Fibroblast of the conjunctiva (primary cell): ENCODE data around the gene FNDC4.

Experiments used
- DNase-seq: peaks from one replicate; pipeline ENCODE4 v3.0.0-alpha.2; 2010; ENCODE audit warnings: low read depth

FNDC4 gene

GRCh38 chr2:27493948-27494283 lies 1.1 kb downstream of the FNDC4 start:
- DNase-seq, result no peak

- no peak for DNase-seq
These were observed 2.4 kb downstream of the FNDC4 start for GRCh38 chr2:27492557-27492956.

- peak; percentile 98 for DNase-seq
These were observed 5.3 kb downstream of the FNDC4 start, which contains the start of gene IFT172 for GRCh38 chr2:27489498-27490397. Gene IFT172 (minus strand): TSS chr2:27489743. CDS start chr2:27489653, 90 bp downstream.

- DNase-seq, result no peak
These were observed 5.9 kb downstream of the FNDC4 start for GRCh38 chr2:27489118-27489497.

GRCh38 chr2:27485496-27485895 lies 9.5 kb downstream of the FNDC4 start:
- DNase-seq, result no peak

GRCh38 chr2:27471961-27472360 lies 23.0 kb downstream of the FNDC4 start:
- DNase-seq, result no peak

GRCh38 chr2:27464443-27464842 lies 30.6 kb downstream of the FNDC4 start:
- DNase-seq, result no peak

- no peak for DNase-seq
These were observed 33.9 kb downstream of the FNDC4 start for GRCh38 chr2:27461118-27461517.

- no peak for DNase-seq
These were observed 41.0 kb downstream of the FNDC4 start for GRCh38 chr2:27453968-27454367.

GRCh38 chr2:27451095-27451494 lies 43.9 kb downstream of the FNDC4 start:
- no peak for DNase-seq

- no peak for DNase-seq
These were observed 46.6 kb downstream of the FNDC4 start for GRCh38 chr2:27448381-27448780.

GRCh38 chr2:27446057-27446456 lies 48.9 kb downstream of the FNDC4 start:
- no peak for DNase-seq

- DNase-seq, result no peak
These were observed 49.4 kb downstream of the FNDC4 start for GRCh38 chr2:27445615-27446014.

GRCh38 chr2:27445155-27445554 lies 49.8 kb downstream of the FNDC4 start:
- DNase-seq, result no peak

GRCh38 chr2:27442920-27443282 lies 52.1 kb downstream of the FNDC4 start:
- no peak for DNase-seq

GRCh38 chr2:27441958-27442919 lies 52.8 kb downstream of the FNDC4 start, which contains the start of gene KRTCAP3:
Gene KRTCAP3 (plus strand): TSS chr2:27442381. CDS start chr2:27442413, 32 bp downstream.
- no peak for DNase-seq
